Heart left ventricle (tissue), 16 donors: ENCODE measurements around the gene BMP2K. TPM values are rescaled to one million over a fixed set of nuclear protein-coding genes. Genes with fewer than 3 reads are reported as not detected.

Experiments
- ATAC-seq, 4 donors: fragments of 200-7000 bp; cut with Tn5 transposase; one replicate each; pipeline ENCODE4 v1.9.1; 2020 to 2022; ENCODE audit warnings: moderate library complexity in 4 of 4, mild to moderate bottlenecking in 3 of 4, moderate number of reproducible peaks in 1 of 4
- DNase-seq, 5 donors: peaks; one replicate each; pipeline ENCODE4 v3.0.0-alpha.2; 2020
- H3K27ac ChIP-seq, 12 donors: fragments of 200-600 bp; sonication (generic) in 4 of 12; one replicate each; pipeline versions ENCODE4 v1.5.0 to v1.8.0; 2016 to 2022; ENCODE audit warnings: mild to moderate bottlenecking in 2 of 12
- H3K27me3 ChIP-seq, 9 donors: fragments of 200-600 bp; sonication (generic) in 2 of 9; one replicate each; pipeline versions ENCODE4 v1.5.1 to v1.8.0; 2016 to 2022; ENCODE audit warnings: mild to moderate bottlenecking in 3 of 9
- H3K36me3 ChIP-seq, 9 donors: fragments of 200-600 bp; sonication (generic) in 2 of 9; one replicate each; pipeline versions ENCODE4 v1.5.0 to v1.8.0; 2018 to 2022; ENCODE audit warnings: mild to moderate bottlenecking in 2 of 9
- H3K4me1 ChIP-seq, 12 donors: fragments of 200-600 bp; sonication (generic) in 4 of 12; one replicate each; pipeline versions ENCODE4 v1.5.0 to v1.8.0; 2016 to 2022; ENCODE audit warnings: mild to moderate bottlenecking in 3 of 12
- H3K4me3 ChIP-seq, 12 donors: fragments of 200-600 bp; sonication (generic) in 4 of 12; one replicate each; pipeline versions ENCODE4 v1.5.0 to v1.8.0; 2017 to 2022; ENCODE audit warnings: mild to moderate bottlenecking in 9 of 12, moderate library complexity in 4 of 12
- H3K9me3 ChIP-seq, 12 donors: fragments of 200-600 bp; sonication (generic) in 4 of 12; one replicate each; pipeline versions ENCODE4 v1.5.0 to v1.8.0; 2016 to 2022; ENCODE audit warnings: mild to moderate bottlenecking in 1 of 12
- CTCF ChIP-seq, 12 donors: fragments of 200-600 bp; sonication (generic) in 4 of 12; IDR thresholded peaks; one replicate each; pipeline versions ENCODE4 v1.5.0 to v1.8.0; 2018 to 2022; ENCODE audit warnings: antibody characterized with exemption in 12 of 12, mild to moderate bottlenecking in 5 of 12
- POLR2A ChIP-seq, 2 donors: fragments of 450-650 bp; IDR thresholded peaks; one replicate each; pipeline ENCODE4 v1.6.1; 2017; ENCODE audit warnings: antibody characterized with exemption in 2 of 2, mild to moderate bottlenecking in 2 of 2, moderate library complexity in 2 of 2
- WGBS, 4 donors: extraction: QIAGEN DNeasy Blood & Tissue Kit in 2 of 4; methylation state at CpG; one replicate each; pipeline versions ENCODE4 v1.1.5 to v1.1.7; 2013 to 2018; 5-methylcytosine and 5-hydroxymethylcytosine counted together
- intact Hi-C, 10 donors: fragments of 100-400 bp; cut with DNase I; formaldehyde crosslinking; loops; one replicate each; pipeline versions ENCODE4 v1.11.1 to v1.14.2; 2022
- polyA plus RNA-seq, 2 donors: library from polyadenylated mRNA; stranded (reverse); fragments of 200-250 nt; gene quantifications; one replicate each; pipeline ENCODE4 v1.2.3, GENCODE V29; 2013
- total RNA-seq, 9 donors: library from RNA; depleted of rRNA in 2 of 9; stranded (reverse); fragments of >200 nt in 2 of 9; fragmentation: NEBNext Ultra II Directional in 3 of 9; extraction: Animal tissue kit (Norgen Biotek cat#: 25700) in 3 of 9; gene quantifications; one replicate each; pipeline versions ENCODE4 v1.1.0 to v1.2.4, GENCODE V29; 2016 to 2023
- donor health status: ischemic (EF 13 %, LVEDD 7.1; RV severe dilation, severe dysfunction).
- donor health status: healthy with polysubstance abuse.
- donor health status: DM: no; HTN: yes; CAD: no.
- donor health status: DM: no; HTN: no; CAD: no.
- donor health status: ischemic (EF 25% LVEDD 6.9; RV normal size, moderate dysfunction).
- donor health status: ischemic (EF 25% LVEDD 5.7; RV mildly dilated, moderate dysfunction).
- donor health status: healthy.
- donor health status: DM: yes; HTN: yes; CAD: no.
- donor health status: ischemic (EF 35%, LVEDD 5.7; RV mildly dilated, moderate dysfunction).
- donor health status: nonischemic (EF 11% LVEDD 7.7; RV severe dilation, severe dysfunction).
- donor health status: DM: yes; HTN: yes; CAD: no.
- donor health status: PGD.
- donor health status: ischemic (EF 29% LVEDD 5.4; RV normal size, mild dysfunction).
- donor health status: nonischemic (EF 23%, LVEDD 6.1; RV moderate dilation, normal function).

Gene BMP2K
- total and polyA plus RNA-seq, 11 donors: 5.4 to 65.7 (median 21.6) TPM

GRCh38 chr4:78945651-78946179, 169.6 kb downstream of the BMP2K start:
- no peaks in the 10 kb centered on the region for H3K36me3 ChIP-seq
- WGBS, 4 donors: 94 to 95% (median 94%) methylated on average over 3 of the region's 3 CpGs
- DNase-seq (no peak), ATAC-seq (no peak)
- TF ChIP-seq POLR2A (IDR thresholded peaks at IDR 0.05): no peak
- TF ChIP-seq CTCF (IDR thresholded peaks at IDR 0.05): no peak
- intact Hi-C loops: loop anchor here in 2 of 10 donors (5.0 to 10.0 kb wide), 2 partner anchors 1257 to 1389 kb away; partner anchors contain the start of gene CFAP299 (in 1 of the 2)
- H3K4me1 ChIP-seq: no peaks in the 10 kb centered on the region
- H3K9me3 ChIP-seq: peaks cover 0 to 4% (median 0%) of the 10 kb centered on the region in 12 donors
- H3K27me3 ChIP-seq: no peaks in the 10 kb centered on the region
- no peak overlapping the region for H3K27ac ChIP-seq
- no peak overlapping the region for H3K4me3 ChIP-seq

GRCh38 chr4:78949735-78950134, 173.6 kb downstream of the BMP2K start:
- H3K36me3 ChIP-seq: no peaks in the 10 kb centered on the region
- no peak overlapping the region for H3K4me3 ChIP-seq
- 63 to 87% (median 74%) methylated on average over 1 of the region's 1 CpG for WGBS, 4 donors
- TF ChIP-seq CTCF (IDR thresholded peaks at IDR 0.05) (no peak), POLR2A (IDR thresholded peaks at IDR 0.05) (no peak)
- no peak overlapping the region for H3K27ac ChIP-seq
- peaks cover 0 to 4% (median 0%) of the 10 kb centered on the region in 12 donors for H3K9me3 ChIP-seq
- intact Hi-C loops: loop anchor here (5.0 to 10.0 kb wide), 8 partner anchors 625 to 1388 kb away; partner anchors contain the start of genes CFAP299 (in 4 of the 10) and ANTXR2 (in 1 of the 10)
- H3K27me3 ChIP-seq: no peaks in the 10 kb centered on the region
- no peaks in the 10 kb centered on the region for H3K4me1 ChIP-seq
- no peak for DNase-seq
- ATAC-seq: no peak

- H3K27me3 ChIP-seq: no peaks in the 10 kb centered on the region
- H3K4me3 ChIP-seq: no peak overlapping the region
- no peak overlapping the region for H3K27ac ChIP-seq
- DNase-seq: peak in 1 of 5 donors; percentile 18
- peak; percentile 52 to 75 (median 68) for ATAC-seq
- intact Hi-C loops: loop anchor here (1.0 to 10.0 kb wide), 9 partner anchors 623 to 1385 kb away; partner anchors contain the start of genes CFAP299 (in 3 of the 10) and ANTXR2 (in 1 of the 10)
- H3K4me1 ChIP-seq: no peaks in the 10 kb centered on the region
- H3K36me3 ChIP-seq: no peaks in the 10 kb centered on the region
- H3K9me3 ChIP-seq: no peaks in the 10 kb centered on the region
- 59 to 63% (median 62%) methylated on average over 3 of the region's 3 CpGs for WGBS, 4 donors
- TF ChIP-seq CTCF (IDR thresholded peaks at IDR 0.05): peak; percentile 54 to 85 (median 70)
- no peak for TF ChIP-seq POLR2A (IDR thresholded peaks at IDR 0.05)
Observed at GRCh38 chr4:78951862-78952472, 175.8 kb downstream of the BMP2K start.

- ATAC-seq: no peak
Observed at GRCh38 chr4:78953231-78953630, 177.1 kb downstream of the BMP2K start.

More at GRCh38 chr4:78953231-78953630, 177.1 kb downstream of the BMP2K start:
- H3K4me1 ChIP-seq: no peaks in the 10 kb centered on the region
- H3K4me3 ChIP-seq: no peak overlapping the region
- H3K9me3 ChIP-seq: no peaks in the 10 kb centered on the region
- no peaks in the 10 kb centered on the region for H3K36me3 ChIP-seq
- 86 to 91% (median 88%) methylated on average over 5 of the region's 5 CpGs for WGBS, 4 donors
- intact Hi-C loops: loop anchor here (2.0 to 10.0 kb wide), 8 partner anchors 622 to 1384 kb away; partner anchors contain the start of genes CFAP299 (in 3 of the 10) and ANTXR2 (in 1 of the 10)
- DNase-seq: no peak
- TF ChIP-seq POLR2A (IDR thresholded peaks at IDR 0.05): no peak
- no peak for TF ChIP-seq CTCF (IDR thresholded peaks at IDR 0.05)
- H3K27ac ChIP-seq: no peak overlapping the region
- no peaks in the 10 kb centered on the region for H3K27me3 ChIP-seq
